Measurements from ENCODE around the gene BPTF.
"Not testable (repeated sequence)": the region's sequence is repeated elsewhere in the genome, so short reads cannot be mapped to it uniquely, and the experiment has no call there.

DNA sequence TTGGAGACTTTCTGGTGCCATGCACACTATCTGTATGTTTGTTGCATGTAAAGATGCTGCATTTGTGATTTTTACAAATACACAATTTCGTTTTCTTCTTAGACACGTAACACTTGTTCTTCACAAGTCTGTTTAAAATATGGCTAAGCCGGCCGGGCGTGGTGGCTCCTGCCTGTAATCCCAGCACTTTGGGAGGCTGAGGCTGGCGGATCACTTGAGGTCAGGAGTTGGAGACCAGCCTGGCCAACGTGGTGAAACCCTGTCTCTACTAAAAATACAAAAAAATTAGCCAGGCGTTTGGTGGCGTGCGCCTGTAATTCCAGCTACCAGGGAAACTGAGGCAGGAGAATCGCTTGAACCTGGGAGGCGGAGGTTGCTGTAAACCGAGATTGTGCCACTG lies 195.5 kb downstream of the BPTF start:
- TF ChIP-seq AFF4 (CRISPR knock-in tag; IDR thresholded peaks at IDR 0.05); IRX3 (CRISPR knock-in tag; IDR thresholded peaks at IDR 0.05; ENCODE audit: borderline replicate concordance, low read depth); KDM1A (CRISPR knock-in tag; IDR thresholded peaks at IDR 0.05); CTCF (CRISPR knock-in tag; IDR thresholded peaks at IDR 0.05); GATAD1 (CRISPR knock-in tag; IDR thresholded peaks at IDR 0.05); CHD2 (IDR thresholded peaks at IDR 0.05; ENCODE audit: low read depth, low read length); SRSF9 (IDR thresholded peaks at IDR 0.05; ENCODE audit: borderline replicate concordance, insufficient read depth, low read depth, low read length, poor library complexity, severe bottlenecking); FOXC1 (CRISPR knock-in tag; IDR thresholded peaks at IDR 0.05; ENCODE audit: borderline replicate concordance): not testable (repeated sequence)

Measured in HepG2 (cell line).